Stimulated activated CD4-positive, alpha-beta T cell treated with anti-CD3 and anti-CD28 coated beads, Interleukin-12 subunit alpha, Interleukin-12 subunit beta, amount 100 ng/mL, for 24 hours (primary cell): ENCODE results near the gene ACAP2.
"Not testable (repeated sequence)": the region's sequence is repeated elsewhere in the genome, so short reads cannot be mapped to it uniquely, and the experiment has no call there.

ENCODE experiments used
- DNase-seq, 2 experiments: peaks; one replicate each; pipeline ENCODE4 v3.0.0-alpha.2; 2020; ENCODE audit warnings: low read depth in 2 of 2

Gene ACAP2

GRCh38 chr3:195291121-195291520, 151.7 kb downstream of the ACAP2 start:
- DNase-seq: no peak

GRCh38 chr3:195290643-195291042, 152.2 kb downstream of the ACAP2 start:
- not testable (repeated sequence) for DNase-seq

GRCh38 chr3:195286115-195286872, 156.5 kb downstream of the ACAP2 start:
- no peak for DNase-seq

GRCh38 chr3:195285372-195285771, 157.4 kb downstream of the ACAP2 start:
- no peak for DNase-seq

- DNase-seq: no peak
These were observed 158.0 kb downstream of the ACAP2 start for GRCh38 chr3:195284842-195285241.

GRCh38 chr3:195282961-195283360, 159.9 kb downstream of the ACAP2 start:
- no peak for DNase-seq

- DNase-seq: no peak
These were observed 168.4 kb downstream of the ACAP2 start for GRCh38 chr3:195274259-195274966.

GRCh38 chr3:195271410-195272243, 171.2 kb downstream of the ACAP2 start:
- peak; percentile 80 to 88 for DNase-seq

GRCh38 chr3:195270817-195271409, 171.9 kb downstream of the ACAP2 start, which contains the start of gene XXYLT1:
TSS of gene XXYLT1 (minus strand) at chr3:195271159. CDS start at chr3:195271058, 101 bp downstream.
- DNase-seq: peak; percentile 78 to 80

GRCh38 chr3:195270079-195270816, 172.6 kb downstream of the ACAP2 start:
- DNase-seq: peak in 1 of 2 experiments; percentile 50

GRCh38 chr3:195269375-195270078, 173.3 kb downstream of the ACAP2 start:
- DNase-seq: no peak

- DNase-seq: no peak
These were observed 174.1 kb downstream of the ACAP2 start for GRCh38 chr3:195268576-195269309.

- no peak for DNase-seq
These were observed 175.7 kb downstream of the ACAP2 start for GRCh38 chr3:195267096-195267495.

- no peak for DNase-seq
These were observed 176.4 kb downstream of the ACAP2 start for GRCh38 chr3:195266428-195266827.

- DNase-seq: no peak
These were observed 177.3 kb downstream of the ACAP2 start for GRCh38 chr3:195265363-195265976.

- DNase-seq: no peak
These were observed 178.8 kb downstream of the ACAP2 start for GRCh38 chr3:195263925-195264600.

- no peak for DNase-seq
These were observed 179.5 kb downstream of the ACAP2 start for GRCh38 chr3:195263193-195263924.

- DNase-seq: no peak
These were observed 180.9 kb downstream of the ACAP2 start for GRCh38 chr3:195261925-195262324.
